IPS-18c (cell line): ENCODE measurements around the gene ADAM19.

Experiments used
- H3K4me3 ChIP-seq: 2 replicates; pipeline ENCODE4 v1.7.0; 2013; ENCODE audit warnings: low read depth, mild to moderate bottlenecking, low read length, moderate library complexity; ENCODE audit not compliant: insufficient read depth
- H3K9me3 ChIP-seq: one replicate; pipeline ENCODE4 v1.6.1; 2013; ENCODE audit warnings: mild to moderate bottlenecking, low read length, moderate library complexity; ENCODE audit not compliant: control insufficient read depth, insufficient read depth

The ADAM19 gene

DNA sequence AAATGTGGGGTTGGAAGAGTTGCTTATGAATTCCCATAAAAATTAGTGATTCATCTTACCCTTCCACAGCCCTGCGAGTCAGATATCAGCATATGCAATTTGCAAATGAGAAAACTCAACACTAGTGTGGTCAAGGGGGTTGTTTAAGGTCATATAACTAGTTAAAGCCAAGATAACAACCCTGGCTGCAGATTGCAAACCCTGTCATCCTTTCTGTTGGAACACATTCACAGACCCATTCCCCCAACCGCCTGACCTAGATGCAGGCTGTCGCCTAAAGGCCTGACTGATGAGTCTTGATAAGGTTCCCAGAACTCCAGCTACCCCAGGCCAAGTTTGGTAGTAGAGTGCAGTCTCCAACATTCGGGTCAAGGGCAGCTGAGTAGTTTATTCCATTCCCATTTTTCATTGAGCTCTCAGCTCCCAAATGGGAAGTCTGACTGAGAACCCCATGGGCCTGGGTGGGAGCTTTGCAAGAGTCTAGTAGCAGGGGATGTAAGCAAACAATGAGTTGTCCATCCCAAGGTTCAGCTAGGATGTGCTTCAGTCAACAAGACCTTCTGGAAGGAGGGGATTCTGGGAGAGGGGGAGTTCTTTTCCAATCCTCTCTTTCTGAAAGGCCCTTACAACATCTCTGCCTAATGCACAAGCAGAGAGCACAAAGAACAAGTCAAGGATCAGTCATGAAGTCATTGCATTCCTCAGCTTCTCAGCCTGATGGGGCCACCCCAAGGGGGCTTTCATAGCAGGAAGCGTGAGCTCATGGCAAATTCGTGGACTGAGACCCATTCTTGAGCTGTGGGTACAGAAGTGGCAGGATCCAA is 40.3 kb downstream of the ADAM19 start:
- H3K9me3 ChIP-seq = no peaks in the 10 kb centered on the region
- no peak overlapping the region for H3K4me3 ChIP-seq

- Histone ChIP-seq H3K4me3 (no peak overlapping the region), H3K9me3 (no peaks in the 10 kb centered on the region)
These were observed 42.5 kb downstream of the ADAM19 start for GRCh38 chr5:157533011-157533481.

DNA sequence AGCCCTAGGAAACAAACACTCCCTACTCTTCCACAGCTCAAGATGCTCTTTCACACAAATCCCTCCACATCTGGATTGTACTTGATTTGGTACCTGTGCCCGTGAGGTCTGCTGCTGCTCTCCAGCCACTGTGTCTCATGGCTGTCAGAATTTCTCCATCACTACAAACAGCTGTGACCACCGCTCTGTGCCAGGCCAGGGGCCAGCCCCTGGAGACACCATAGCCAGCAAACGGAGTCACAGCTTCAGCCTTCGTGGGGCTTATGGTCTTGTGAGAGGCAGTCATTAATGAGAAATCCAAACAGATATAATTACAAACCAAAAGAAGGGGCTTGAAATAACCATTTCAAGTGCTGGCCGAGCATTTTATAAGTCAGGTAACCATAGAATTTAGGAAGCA is 43.6 kb downstream of the ADAM19 start:
- Histone ChIP-seq H3K9me3 (no peaks in the 10 kb centered on the region), H3K4me3 (no peak overlapping the region)

DNA sequence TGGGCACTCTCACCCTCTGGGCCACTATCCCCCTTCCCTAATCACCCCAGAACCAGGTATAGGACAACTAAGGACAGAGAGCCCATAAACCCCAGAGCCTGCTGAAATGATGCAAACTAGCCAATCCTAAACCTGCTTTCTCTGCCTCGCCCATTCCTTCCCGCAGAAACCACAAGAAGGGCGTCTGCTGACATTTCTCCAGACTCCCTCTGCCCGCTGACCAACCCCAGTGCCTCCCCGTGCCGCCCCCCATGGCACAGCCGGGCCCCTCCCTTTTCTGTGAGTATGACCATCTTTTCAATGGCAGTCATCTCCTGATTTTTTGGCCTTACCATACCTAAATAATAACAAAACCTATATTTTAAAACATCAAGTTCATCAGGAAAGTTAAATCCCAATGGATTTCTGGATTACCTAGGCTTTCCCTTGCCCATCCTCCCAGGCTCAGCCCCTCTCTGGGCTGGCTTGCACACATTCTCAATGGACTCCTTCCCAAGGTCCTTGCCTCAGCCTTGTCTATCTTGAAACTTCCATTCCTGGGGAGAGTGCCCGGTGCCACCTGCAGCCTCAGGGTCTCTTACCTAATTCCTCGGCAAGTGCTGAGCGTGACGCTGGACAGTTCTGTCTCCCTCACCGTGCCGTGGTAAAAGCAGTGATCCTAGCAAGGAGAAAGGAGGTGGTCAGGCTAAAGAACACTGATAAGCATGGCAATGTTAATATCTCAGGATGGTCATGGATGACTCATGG is 45.2 kb downstream of the ADAM19 start:
- no peaks in the 10 kb centered on the region for H3K9me3 ChIP-seq
- no peak overlapping the region for H3K4me3 ChIP-seq

GRCh38 chr5:157529002-157529401 is 46.6 kb downstream of the ADAM19 start:
- Histone ChIP-seq H3K9me3 (no peaks in the 10 kb centered on the region), H3K4me3 (no peak overlapping the region)

DNA sequence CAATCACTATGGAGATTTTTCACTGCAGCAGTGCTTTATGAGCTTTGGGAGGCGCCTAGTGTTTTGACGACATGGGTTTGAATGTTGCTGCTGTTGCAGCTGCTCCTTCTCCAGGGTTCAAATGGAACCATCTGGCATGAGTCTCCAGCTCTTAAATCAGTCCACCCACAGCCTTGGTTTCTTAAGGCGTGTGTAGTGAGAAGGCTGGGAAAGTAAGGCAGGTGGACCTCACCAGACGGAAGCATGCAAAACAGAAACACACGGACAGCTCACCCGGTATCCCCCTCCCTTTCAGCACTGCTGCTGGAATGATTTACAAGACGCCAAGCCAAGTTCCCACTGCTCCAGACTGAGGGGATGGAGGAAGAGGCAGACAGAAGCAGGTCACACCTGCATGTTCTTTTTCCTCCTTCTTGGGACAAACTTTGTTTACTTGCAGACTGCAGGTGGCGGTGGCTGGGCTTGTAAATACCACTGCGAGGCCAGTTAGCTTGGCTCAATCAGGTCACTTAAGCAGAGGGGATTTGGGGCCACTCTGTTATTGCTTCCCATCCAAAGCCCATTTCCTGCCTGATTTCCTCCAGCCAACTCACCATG is 47.4 kb downstream of the ADAM19 start:
- no peak overlapping the region for H3K4me3 ChIP-seq

DNA sequence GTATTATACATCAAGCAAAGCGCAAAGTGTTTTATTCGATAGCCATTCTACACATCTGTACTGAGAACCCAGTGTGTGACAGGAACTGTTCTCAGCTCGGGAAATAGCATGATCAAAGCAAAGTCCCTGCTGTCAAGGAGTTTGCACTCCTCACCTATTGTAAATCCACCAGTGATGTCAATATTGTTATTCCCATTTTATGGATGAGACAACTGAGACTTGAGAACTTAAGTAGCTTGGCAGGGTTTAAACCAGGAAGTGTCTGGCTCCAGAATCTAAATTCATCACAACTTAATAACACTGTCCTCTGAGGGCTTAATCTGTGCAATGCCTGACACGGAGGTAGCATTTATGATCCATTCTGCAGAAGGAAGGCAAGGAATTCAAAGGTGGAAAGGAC is 50.7 kb downstream of the ADAM19 start:
- no peaks in the 10 kb centered on the region for H3K9me3 ChIP-seq

More for the DNA sequence above, 47.4 kb downstream of the ADAM19 start:
- H3K9me3 ChIP-seq = no peaks in the 10 kb centered on the region

GRCh38 chr5:157523976-157524375 is 51.6 kb downstream of the ADAM19 start:
- Histone ChIP-seq H3K4me3 (no peak overlapping the region), H3K9me3 (no peaks in the 10 kb centered on the region)

More for the DNA sequence above, 50.7 kb downstream of the ADAM19 start:
- no peak overlapping the region for H3K4me3 ChIP-seq

- Histone ChIP-seq H3K4me3 (no peak overlapping the region), H3K9me3 (no peaks in the 10 kb centered on the region)
These were observed 53.9 kb downstream of the ADAM19 start for GRCh38 chr5:157521704-157522029.

DNA sequence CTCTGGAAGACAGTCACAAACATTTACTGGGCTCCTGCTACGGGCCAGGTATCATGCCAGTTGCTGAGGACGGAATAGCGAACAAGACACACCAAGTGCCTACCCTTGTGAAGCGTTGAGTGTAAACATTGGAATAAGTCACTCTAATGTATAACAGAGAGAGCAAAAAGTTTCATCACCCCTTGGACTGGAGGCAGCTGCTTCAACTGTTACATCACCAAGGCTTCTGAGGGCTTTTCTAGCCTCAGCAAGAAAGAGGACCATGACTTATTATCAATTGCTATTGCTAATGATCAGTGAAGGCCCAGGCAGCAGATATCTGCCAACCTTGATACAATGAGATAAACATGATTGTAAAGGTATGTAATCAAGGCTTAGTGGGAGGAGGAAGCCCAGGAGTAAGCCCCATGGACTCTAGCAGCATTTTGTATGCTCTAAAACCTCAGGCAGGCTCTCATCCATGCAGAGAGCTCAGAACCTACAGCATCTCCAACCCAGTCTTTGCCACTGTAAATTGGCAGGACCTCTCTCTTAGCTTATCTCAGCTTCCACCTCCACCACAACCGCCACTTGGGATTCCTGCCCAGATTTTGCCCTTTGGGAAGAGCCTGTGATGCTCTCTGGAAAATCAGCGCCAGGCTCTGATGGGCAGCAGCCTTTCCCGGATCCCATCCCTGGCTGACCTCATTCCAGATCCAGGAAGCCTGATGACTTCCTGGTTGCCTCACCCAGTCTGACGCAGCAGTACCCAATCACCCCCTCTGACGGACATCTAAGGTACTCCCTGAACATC is 54.5 kb downstream of the ADAM19 start:
- H3K9me3 ChIP-seq = no peaks in the 10 kb centered on the region

DNA sequence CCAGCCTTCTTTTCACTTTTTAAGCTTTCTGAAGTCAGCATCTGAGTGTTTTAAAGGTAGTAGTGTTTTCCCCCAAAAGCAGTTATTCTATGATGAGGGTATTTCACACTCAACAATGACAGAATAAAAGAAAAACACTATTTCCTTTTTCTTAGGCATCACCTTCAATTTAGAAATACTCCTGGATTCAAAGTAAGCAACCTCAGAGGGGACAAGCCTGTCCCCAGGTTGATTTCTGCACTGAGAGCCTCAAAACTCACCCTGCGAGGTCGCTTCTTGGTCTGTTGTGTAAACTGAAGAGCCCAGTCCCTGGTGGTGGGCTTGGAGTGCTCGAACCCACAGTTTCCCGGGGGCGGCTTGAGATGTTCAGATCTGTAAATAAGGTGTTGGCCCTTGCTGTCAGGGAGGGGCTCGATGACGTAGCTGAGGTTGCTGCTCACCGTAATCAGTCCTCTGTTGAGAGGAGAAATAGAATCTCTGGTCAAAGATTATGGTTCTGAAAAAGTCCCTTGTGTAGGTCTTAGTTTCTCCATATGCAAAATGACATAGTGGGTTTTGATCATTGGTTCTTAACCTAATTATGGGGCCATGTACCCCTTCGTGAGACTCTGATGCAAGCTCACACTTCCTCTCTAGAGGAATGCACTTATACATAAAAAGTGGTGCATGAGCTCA is 55.9 kb downstream of the ADAM19 start:
- no peaks in the 10 kb centered on the region for H3K9me3 ChIP-seq
- no peak overlapping the region for H3K4me3 ChIP-seq

More for the DNA sequence above, 54.5 kb downstream of the ADAM19 start:
- no peak overlapping the region for H3K4me3 ChIP-seq

DNA sequence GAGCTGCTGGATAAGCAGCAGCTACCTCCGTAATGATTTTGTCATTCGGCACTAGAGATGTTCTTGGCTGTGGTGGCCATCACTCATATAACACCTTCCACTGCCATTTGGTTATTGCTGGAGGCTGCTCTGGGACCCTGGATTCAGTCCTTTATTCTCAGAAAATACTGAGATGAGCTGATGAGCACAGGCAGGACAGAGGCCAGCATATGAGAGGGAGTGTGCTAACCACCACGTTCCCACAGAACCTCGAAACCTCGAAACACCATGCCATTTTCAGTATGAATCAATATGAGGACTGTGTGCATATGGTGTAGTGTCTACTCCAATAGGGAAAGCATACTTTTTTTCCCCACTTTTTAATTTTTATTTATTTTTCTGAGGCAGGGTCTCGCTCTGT is 56.6 kb downstream of the ADAM19 start:
- no peaks in the 10 kb centered on the region for H3K9me3 ChIP-seq

DNA sequence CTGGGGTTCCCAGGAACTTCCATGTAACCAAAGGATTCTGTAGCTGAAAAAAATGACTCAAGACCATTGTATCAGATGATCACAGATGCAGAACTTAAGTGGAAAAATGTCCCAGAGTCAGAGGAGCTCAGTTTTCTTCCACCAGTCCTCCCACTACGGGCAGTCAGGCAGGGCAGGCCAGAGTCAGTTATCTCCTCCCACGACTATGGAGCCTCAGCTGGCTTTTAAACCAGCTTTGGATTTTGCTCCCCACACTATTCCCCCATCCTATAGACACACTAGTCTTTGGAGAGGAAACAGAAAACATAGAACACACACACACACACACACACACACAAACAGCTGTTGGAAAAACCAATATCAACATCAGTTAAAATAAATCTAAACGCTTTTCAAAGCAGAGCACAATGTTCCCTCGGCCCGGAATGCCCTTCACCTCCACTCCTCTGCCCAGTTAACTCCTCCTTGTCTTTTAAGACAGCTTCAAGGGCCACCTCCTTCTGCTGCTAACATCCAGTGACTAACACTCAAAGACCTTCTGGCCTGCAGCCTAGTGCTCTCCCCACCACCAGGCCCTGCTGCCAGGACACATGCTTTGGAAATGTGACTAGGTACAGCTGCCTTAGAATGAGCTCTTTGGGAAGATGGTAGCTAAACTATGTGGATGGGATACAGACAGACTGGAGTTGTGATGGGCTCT is 58.8 kb downstream of the ADAM19 start:
- H3K9me3 ChIP-seq = no peaks in the 10 kb centered on the region
- H3K4me3 ChIP-seq = no peak overlapping the region

More for the DNA sequence above, 56.6 kb downstream of the ADAM19 start:
- no peak overlapping the region for H3K4me3 ChIP-seq

DNA sequence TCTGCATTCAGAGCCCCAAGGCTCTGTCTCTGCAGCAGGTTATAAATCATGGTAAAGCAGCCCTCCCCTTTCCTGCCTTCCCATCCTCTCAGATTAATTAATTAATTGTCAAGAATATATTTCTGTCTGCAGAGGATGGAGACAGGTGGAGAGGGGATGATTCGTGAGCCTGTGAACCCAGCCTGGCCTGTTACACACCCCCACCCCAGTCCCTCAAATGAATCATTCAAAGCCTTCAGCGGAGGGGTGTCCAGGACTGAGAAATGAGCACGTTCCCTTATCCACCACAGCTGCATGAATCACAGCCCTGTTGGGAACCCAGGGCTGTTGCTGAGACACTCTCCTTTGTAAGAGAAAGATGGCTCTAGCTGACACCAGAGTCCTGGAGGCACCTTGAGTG is 59.6 kb downstream of the ADAM19 start:
- Histone ChIP-seq H3K4me3 (no peak overlapping the region), H3K9me3 (no peaks in the 10 kb centered on the region)

DNA sequence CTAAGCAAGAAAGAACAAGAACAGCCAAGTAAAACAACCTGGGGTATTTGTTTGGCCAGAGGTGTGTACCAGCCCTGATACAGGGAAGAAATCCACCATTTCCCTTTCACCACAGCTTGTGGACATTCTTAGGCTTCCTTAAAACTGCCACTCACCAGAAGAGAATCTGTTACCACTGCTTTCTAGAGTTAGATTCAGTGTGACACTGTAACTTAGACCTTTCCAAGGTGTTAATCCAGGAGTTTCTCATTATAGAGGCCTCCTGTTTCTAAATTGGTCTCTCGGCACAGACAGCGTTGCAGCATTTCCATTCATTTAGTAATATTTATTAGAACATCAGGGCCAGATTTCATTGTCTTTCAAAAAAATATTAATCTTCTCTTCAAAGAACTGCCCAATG is 60.6 kb downstream of the ADAM19 start:
- no peak overlapping the region for H3K4me3 ChIP-seq
- H3K9me3 ChIP-seq = no peaks in the 10 kb centered on the region

- Histone ChIP-seq H3K9me3 (no peaks in the 10 kb centered on the region), H3K4me3 (no peak overlapping the region)
These were observed 62.4 kb downstream of the ADAM19 start for GRCh38 chr5:157513182-157513581.
